ENCODE measurements around the gene ENTHD1.

The ENTHD1 gene

DNA sequence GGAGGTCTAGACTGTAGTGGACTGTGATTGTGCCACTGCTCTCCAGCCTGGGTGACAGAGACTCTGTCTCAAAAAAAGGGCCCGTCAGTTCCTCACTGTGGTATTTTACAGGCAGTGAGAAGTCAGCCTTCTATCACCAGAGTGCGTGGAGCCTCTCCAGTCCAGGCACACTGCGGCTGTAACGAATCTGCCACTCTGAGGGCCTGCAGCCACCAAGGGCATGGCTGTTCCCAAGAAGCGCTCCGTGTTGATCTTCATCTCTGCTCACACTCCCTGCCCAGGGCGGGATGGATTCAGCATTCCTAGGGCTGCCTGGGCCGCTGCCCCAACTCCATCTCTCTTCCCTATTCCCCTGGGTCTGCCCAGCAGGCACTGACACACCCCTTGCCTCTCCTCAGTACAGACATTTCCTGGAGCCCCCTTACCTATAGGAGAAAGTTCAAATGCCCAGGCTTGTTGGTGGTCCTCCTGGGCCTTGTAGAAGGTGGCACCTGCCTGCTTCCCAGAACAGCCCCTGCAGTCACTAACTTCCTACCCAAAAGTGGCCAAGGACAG, 174.6 kb downstream of the ENTHD1 start:
- TF ChIP-seq CTCF (IDR thresholded peaks at IDR 0.05; ENCODE audit: borderline replicate concordance, insufficient read depth, low read depth, low read length), result no peak
- no peak overlapping the region for H3K4me3 ChIP-seq (ENCODE audit: low read depth, low read length)

GRCh38 chr22:39718206-39718605, 175.4 kb downstream of the ENTHD1 start:
- TF ChIP-seq CTCF (IDR thresholded peaks at IDR 0.05; ENCODE audit: borderline replicate concordance, insufficient read depth, low read depth, low read length), result no peak

GRCh38 chr22:39717099-39717498, 176.5 kb downstream of the ENTHD1 start:
- H3K4me3 ChIP-seq (ENCODE audit: low read depth, low read length), result no peak overlapping the region
- TF ChIP-seq CTCF (IDR thresholded peaks at IDR 0.05; ENCODE audit: borderline replicate concordance, insufficient read depth, low read depth, low read length), result no peak

More at GRCh38 chr22:39718206-39718605, 175.4 kb downstream of the ENTHD1 start:
- H3K4me3 ChIP-seq (ENCODE audit: low read depth, low read length), result no peak overlapping the region

GRCh38 chr22:39716534-39716933, 177.0 kb downstream of the ENTHD1 start:
- no peak overlapping the region for H3K4me3 ChIP-seq (ENCODE audit: low read depth, low read length)
- no peak for TF ChIP-seq CTCF (IDR thresholded peaks at IDR 0.05; ENCODE audit: borderline replicate concordance, insufficient read depth, low read depth, low read length)

- no peak overlapping the region for H3K4me3 ChIP-seq (ENCODE audit: low read depth, low read length)
- TF ChIP-seq CTCF (IDR thresholded peaks at IDR 0.05; ENCODE audit: borderline replicate concordance, insufficient read depth, low read depth, low read length), result no peak
These were observed 177.6 kb downstream of the ENTHD1 start for GRCh38 chr22:39715778-39716495.

DNA sequence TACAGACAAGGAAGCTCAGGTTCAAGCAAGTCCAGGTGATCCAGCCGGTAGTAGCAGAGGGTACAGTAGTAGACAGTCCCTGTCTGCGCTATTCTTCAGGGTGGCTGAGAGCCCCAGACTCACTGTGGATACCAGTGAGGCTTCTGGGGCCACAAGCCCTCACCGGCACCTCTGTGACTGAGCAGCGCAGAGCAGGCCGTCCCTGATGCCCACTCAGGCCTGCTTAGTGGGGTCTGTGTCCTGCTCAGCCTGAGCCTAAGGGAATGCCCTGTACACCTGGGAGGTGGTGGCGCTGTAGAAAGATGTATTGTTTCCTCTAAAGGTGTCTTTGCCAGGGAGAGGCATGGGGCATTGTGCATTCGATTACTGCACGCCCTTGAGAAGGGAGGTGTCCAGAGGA, 179.2 kb downstream of the ENTHD1 start:
- no peak overlapping the region for H3K4me3 ChIP-seq (ENCODE audit: low read depth, low read length)
- TF ChIP-seq CTCF (IDR thresholded peaks at IDR 0.05; ENCODE audit: borderline replicate concordance, insufficient read depth, low read depth, low read length), result no peak

- no peak for TF ChIP-seq CTCF (IDR thresholded peaks at IDR 0.05; ENCODE audit: borderline replicate concordance, insufficient read depth, low read depth, low read length)
- no peak overlapping the region for H3K4me3 ChIP-seq (ENCODE audit: low read depth, low read length)
These were observed 179.7 kb downstream of the ENTHD1 start for GRCh38 chr22:39713799-39714290.
